PFSK-1 (cell line): ENCODE data around the gene PITPNM3.

Experiments
- FOXP2 ChIP-seq: optimal IDR thresholded peaks from 2 replicates; pipeline ENCODE3; 2011; ENCODE audit warnings: borderline replicate concordance, control low read depth, inconsistent platforms; ENCODE audit not compliant: insufficient read depth; ENCODE audit errors: extremely low read length, extremely low read depth
- POLR2AphosphoS5 ChIP-seq: IDR thresholded peaks from 2 replicates; pipeline ENCODE4 v1.6.1; 2012; ENCODE audit warnings: low read depth, mild to moderate bottlenecking, control low read depth, low read length, moderate library complexity
- REST ChIP-seq, 2 experiments: IDR thresholded peaks; 2 replicates each; pipeline versions ENCODE4 v1.6.1 to v1.8.0; 2011 to 2012; ENCODE audit warnings: low read depth in 2 of 2, low read length in 2 of 2, control low read depth in 1 of 2, inconsistent platforms in 1 of 2, mild to moderate bottlenecking in 1 of 2, moderate library complexity in 1 of 2; ENCODE audit not compliant: insufficient read depth in 1 of 2
- SIN3A ChIP-seq: IDR thresholded peaks from 2 replicates; pipeline ENCODE4 v1.6.1; 2012; ENCODE audit warnings: mild to moderate bottlenecking, low read length, moderate library complexity, borderline replicate concordance; ENCODE audit not compliant: insufficient read depth
- TAF1 ChIP-seq: IDR thresholded peaks from 2 replicates; pipeline ENCODE4 v1.6.1; 2012; ENCODE audit warnings: low read length, control low read depth, borderline replicate concordance; ENCODE audit not compliant: insufficient read depth

Gene PITPNM3

GRCh38 chr17:6503641-6504195 is 52.6 kb downstream of the PITPNM3 start:
- no peak for TF ChIP-seq REST (IDR thresholded peaks at IDR 0.05; ENCODE audit: insufficient read depth in 1 of 2, low read depth in 2 of 2, low read length in 2 of 2)

- TF ChIP-seq REST (IDR thresholded peaks at IDR 0.05; ENCODE audit: insufficient read depth in 1 of 2, low read depth in 2 of 2, low read length in 2 of 2) (no peak), TAF1 (no peak), POLR2AphosphoS5 (no peak), SIN3A (no peak), FOXP2 (no peak)
Measured at GRCh38 chr17:6502871-6503509, 53.4 kb downstream of the PITPNM3 start.

- TF ChIP-seq TAF1 (no peak), POLR2AphosphoS5 (no peak), REST (IDR thresholded peaks at IDR 0.05; ENCODE audit: insufficient read depth in 1 of 2, low read depth in 2 of 2, low read length in 2 of 2) (no peak), SIN3A (no peak), FOXP2 (no peak)
Measured at GRCh38 chr17:6502142-6502541, 54.2 kb downstream of the PITPNM3 start.

GRCh38 chr17:6501359-6501758 is 55.0 kb downstream of the PITPNM3 start:
- TF ChIP-seq FOXP2 (no peak), REST (IDR thresholded peaks at IDR 0.05; ENCODE audit: insufficient read depth in 1 of 2, low read depth in 2 of 2, low read length in 2 of 2) (no peak), POLR2AphosphoS5 (no peak), SIN3A (no peak), TAF1 (no peak)
